ENCODE results near the gene MAP3K20.
A peak's percentile ranks its signal among the peaks of the same experiment; 100 is the strongest.

The MAP3K20 gene

GRCh38 chr2:173062801-173063200, 12.8 kb upstream of the MAP3K20 start:
- Histone ChIP-seq H3K36me3 (ENCODE audit: control insufficient read depth in 5 of 5, insufficient read depth in 5 of 5, low read length in 5 of 5) (no peaks in the 10 kb centered on the region), H3K27ac (ENCODE audit: low read depth, low read length) (no peak overlapping the region), H3K27me3 (ENCODE audit: control insufficient read depth in 5 of 5, insufficient read depth in 4 of 5, low read length in 5 of 5) (no peaks in the 10 kb centered on the region), H3K4me1 (ENCODE audit: control insufficient read depth in 5 of 5, insufficient read depth in 5 of 5, low read length in 5 of 5) (peaks cover 0 to 42% (median 31%) of the 10 kb centered on the region in 5 donors), H3K9me3 (ENCODE audit: control insufficient read depth in 5 of 5, low read length in 5 of 5) (no peaks in the 10 kb centered on the region), H3K4me3 (ENCODE audit: low read depth in 1 of 5, low read length in 5 of 5) (no peak overlapping the region), H3K9ac (ENCODE audit: low read length in 5 of 5) (no peak overlapping the region)

- no peak overlapping the region for H3K27ac ChIP-seq (ENCODE audit: low read depth, low read length)
These were observed 11.4 kb upstream of the MAP3K20 start for GRCh38 chr2:173064151-173064805.

GRCh38 chr2:173066887-173067676, 8.6 kb upstream of the MAP3K20 start:
- Histone ChIP-seq H3K9me3 (ENCODE audit: control insufficient read depth in 5 of 5, low read length in 5 of 5) (no peaks in the 10 kb centered on the region), H3K27me3 (ENCODE audit: control insufficient read depth in 5 of 5, insufficient read depth in 4 of 5, low read length in 5 of 5) (no peaks in the 10 kb centered on the region), H3K36me3 (ENCODE audit: control insufficient read depth in 5 of 5, insufficient read depth in 5 of 5, low read length in 5 of 5) (no peaks in the 10 kb centered on the region), H3K4me3 (ENCODE audit: low read depth in 1 of 5, low read length in 5 of 5) (no peak overlapping the region), H3K4me1 (ENCODE audit: control insufficient read depth in 5 of 5, insufficient read depth in 5 of 5, low read length in 5 of 5) (peaks cover 0 to 11% (median 2%) of the 10 kb centered on the region in 5 donors), H3K9ac (ENCODE audit: low read length in 5 of 5) (no peak overlapping the region), H3K27ac (ENCODE audit: low read depth, low read length) (no peak overlapping the region)

More at GRCh38 chr2:173064151-173064805, 11.4 kb upstream of the MAP3K20 start:
- Histone ChIP-seq H3K9me3 (ENCODE audit: control insufficient read depth in 5 of 5, low read length in 5 of 5) (no peaks in the 10 kb centered on the region), H3K27me3 (ENCODE audit: control insufficient read depth in 5 of 5, insufficient read depth in 4 of 5, low read length in 5 of 5) (no peaks in the 10 kb centered on the region), H3K4me1 (ENCODE audit: control insufficient read depth in 5 of 5, insufficient read depth in 5 of 5, low read length in 5 of 5) (peaks cover 0 to 27% (median 18%) of the 10 kb centered on the region in 5 donors), H3K4me3 (ENCODE audit: low read depth in 1 of 5, low read length in 5 of 5) (no peak overlapping the region), H3K36me3 (ENCODE audit: control insufficient read depth in 5 of 5, insufficient read depth in 5 of 5, low read length in 5 of 5) (no peaks in the 10 kb centered on the region), H3K9ac (ENCODE audit: low read length in 5 of 5) (no peak overlapping the region)

- no peaks in the 10 kb centered on the region for H3K36me3 ChIP-seq (ENCODE audit: control insufficient read depth in 5 of 5, insufficient read depth in 5 of 5, low read length in 5 of 5)
- H3K4me1 ChIP-seq (ENCODE audit: control insufficient read depth in 5 of 5, insufficient read depth in 5 of 5, low read length in 5 of 5), result peaks cover 2 to 32% (median 27%) of the 10 kb centered on the region in 5 donors
- H3K27me3 ChIP-seq (ENCODE audit: control insufficient read depth in 5 of 5, insufficient read depth in 4 of 5, low read length in 5 of 5), result no peaks in the 10 kb centered on the region
- no peaks in the 10 kb centered on the region for H3K9me3 ChIP-seq (ENCODE audit: control insufficient read depth in 5 of 5, low read length in 5 of 5)
- peak overlapping the region; percentile 52 to 90 (median 87) for H3K9ac ChIP-seq (ENCODE audit: low read length in 5 of 5)
- peak overlapping the region; percentile 61 to 92 (median 89) for H3K4me3 ChIP-seq (ENCODE audit: low read depth in 1 of 5, low read length in 5 of 5)
- peak overlapping the region; percentile 96 for H3K27ac ChIP-seq (ENCODE audit: low read depth, low read length)
These were observed 428 bp upstream of the MAP3K20 start for GRCh38 chr2:173075056-173075780.

- H3K27me3 ChIP-seq (ENCODE audit: control insufficient read depth in 5 of 5, insufficient read depth in 4 of 5, low read length in 5 of 5), result no peaks in the 10 kb centered on the region
- peaks cover 2 to 36% (median 30%) of the 10 kb centered on the region in 5 donors for H3K4me1 ChIP-seq (ENCODE audit: control insufficient read depth in 5 of 5, insufficient read depth in 5 of 5, low read length in 5 of 5)
- H3K36me3 ChIP-seq (ENCODE audit: control insufficient read depth in 5 of 5, insufficient read depth in 5 of 5, low read length in 5 of 5), result no peaks in the 10 kb centered on the region
- H3K9ac ChIP-seq (ENCODE audit: low read length in 5 of 5), result peak overlapping the region; percentile 87 to 97 (median 89)
- no peaks in the 10 kb centered on the region for H3K9me3 ChIP-seq (ENCODE audit: control insufficient read depth in 5 of 5, low read length in 5 of 5)
- peak overlapping the region; percentile 80 to 92 (median 89) for H3K4me3 ChIP-seq (ENCODE audit: low read depth in 1 of 5, low read length in 5 of 5)
- H3K27ac ChIP-seq (ENCODE audit: low read depth, low read length), result peak overlapping the region; percentile 96
These were observed 1.1 kb downstream of the MAP3K20 start for GRCh38 chr2:173076581-173077345.

GRCh38 chr2:173077506-173078177, 2.0 kb downstream of the MAP3K20 start:
- no peaks in the 10 kb centered on the region for H3K9me3 ChIP-seq (ENCODE audit: control insufficient read depth in 5 of 5, low read length in 5 of 5)
- H3K27ac ChIP-seq (ENCODE audit: low read depth, low read length), result peak overlapping the region; percentile 96

GRCh38 chr2:173079141-173079540, 3.5 kb downstream of the MAP3K20 start:
- H3K4me1 ChIP-seq (ENCODE audit: control insufficient read depth in 5 of 5, insufficient read depth in 5 of 5, low read length in 5 of 5), result peaks cover 2 to 48% (median 40%) of the 10 kb centered on the region in 5 donors
- H3K27ac ChIP-seq (ENCODE audit: low read depth, low read length), result peak overlapping the region; percentile 96
- no peak overlapping the region for H3K4me3 ChIP-seq (ENCODE audit: low read depth in 1 of 5, low read length in 5 of 5)
- H3K9ac ChIP-seq (ENCODE audit: low read length in 5 of 5), result no peak overlapping the region
- H3K9me3 ChIP-seq (ENCODE audit: control insufficient read depth in 5 of 5, low read length in 5 of 5), result no peaks in the 10 kb centered on the region
- no peaks in the 10 kb centered on the region for H3K36me3 ChIP-seq (ENCODE audit: control insufficient read depth in 5 of 5, insufficient read depth in 5 of 5, low read length in 5 of 5)
- no peaks in the 10 kb centered on the region for H3K27me3 ChIP-seq (ENCODE audit: control insufficient read depth in 5 of 5, insufficient read depth in 4 of 5, low read length in 5 of 5)

More at GRCh38 chr2:173077506-173078177, 2.0 kb downstream of the MAP3K20 start:
- no peaks in the 10 kb centered on the region for H3K36me3 ChIP-seq (ENCODE audit: control insufficient read depth in 5 of 5, insufficient read depth in 5 of 5, low read length in 5 of 5)
- H3K27me3 ChIP-seq (ENCODE audit: control insufficient read depth in 5 of 5, insufficient read depth in 4 of 5, low read length in 5 of 5), result no peaks in the 10 kb centered on the region
- H3K4me1 ChIP-seq (ENCODE audit: control insufficient read depth in 5 of 5, insufficient read depth in 5 of 5, low read length in 5 of 5), result peaks cover 2 to 37% (median 33%) of the 10 kb centered on the region in 5 donors
- peak overlapping the region; percentile 78 to 92 (median 89) for H3K4me3 ChIP-seq (ENCODE audit: low read depth in 1 of 5, low read length in 5 of 5)
- peak overlapping the region in 4 of 5 donors; percentile 10 to 90 (median 88) for H3K9ac ChIP-seq (ENCODE audit: low read length in 5 of 5)

- Histone ChIP-seq H3K27ac (ENCODE audit: low read depth, low read length) (no peak overlapping the region), H3K4me3 (ENCODE audit: low read depth in 1 of 5, low read length in 5 of 5) (no peak overlapping the region), H3K9ac (ENCODE audit: low read length in 5 of 5) (no peak overlapping the region), H3K9me3 (ENCODE audit: control insufficient read depth in 5 of 5, low read length in 5 of 5) (no peaks in the 10 kb centered on the region), H3K27me3 (ENCODE audit: control insufficient read depth in 5 of 5, insufficient read depth in 4 of 5, low read length in 5 of 5) (no peaks in the 10 kb centered on the region), H3K36me3 (ENCODE audit: control insufficient read depth in 5 of 5, insufficient read depth in 5 of 5, low read length in 5 of 5) (no peaks in the 10 kb centered on the region), H3K4me1 (ENCODE audit: control insufficient read depth in 5 of 5, insufficient read depth in 5 of 5, low read length in 5 of 5) (peaks cover 2 to 54% (median 45%) of the 10 kb centered on the region in 5 donors)
These were observed 4.6 kb downstream of the MAP3K20 start for GRCh38 chr2:173079973-173080860.
